ENCODE measurements around the gene CCDC91. TPM values are rescaled to one million over a fixed set of nuclear protein-coding genes. Genes with fewer than 3 reads are reported as not detected.

Gene CCDC91
- polyA plus RNA-seq, 3 donors = 6.3 to 18.1 (median 15.6) TPM

GRCh38 chr12:28409892-28410291 lies 219.6 kb downstream of the CCDC91 start:
- no peaks in the 10 kb centered on the region for H3K4me1 ChIP-seq (ENCODE audit: control insufficient read depth in 1 of 2, insufficient read depth in 2 of 2, low read length in 2 of 2)
- no peaks in the 10 kb centered on the region for H3K27me3 ChIP-seq (ENCODE audit: control insufficient read depth in 2 of 2, insufficient read depth in 2 of 2, low read length in 2 of 2)
- DNase-seq = no peak
- Mint-ChIP-seq H3K36me3 (peaks cover 15 to 21% of the 10 kb centered on the region in 2 donors), H3K4me3 (no peak overlapping the region), H3K9me3 (peaks cover 2 to 11% (median 5%) of the 10 kb centered on the region in 7 donors), H3K27me3 (ENCODE audit: low read depth in 3 of 3) (no peaks in the 10 kb centered on the region), H3K27ac (no peak overlapping the region), H3K4me1 (no peaks in the 10 kb centered on the region)
- no peaks in the 10 kb centered on the region for H4K20me1 ChIP-seq (ENCODE audit: insufficient read depth, low read length)
- no peak for TF ChIP-seq CTCF (IDR thresholded peaks at IDR 0.05)
- no peak overlapping the region for H2AFZ ChIP-seq (ENCODE audit: insufficient read depth, low read depth, low read length, poor library complexity, severe bottlenecking)
- WGBS (ENCODE audit: insufficient coverage) = no CpG with 5 or more reads among the region's 1 CpG
- no peaks in the 10 kb centered on the region for H3K79me2 ChIP-seq (ENCODE audit: insufficient read depth, low read length)
- intact Hi-C loops (cut with micrococcal nuclease) = no loop called here
- no peak overlapping the region for H3K4me3 ChIP-seq (replicated peaks in 1 of 3; ENCODE audit: low read depth in 2 of 3, low read length in 3 of 3)
- no peak overlapping the region for H3K27ac ChIP-seq (ENCODE audit: low read depth in 1 of 2, low read length in 2 of 2)
- no peak overlapping the region for H3K4me2 ChIP-seq (replicated peaks; ENCODE audit: extremely low read depth, low read length, poor library complexity, severe bottlenecking)
- H3K9ac ChIP-seq (ENCODE audit: insufficient read depth, low read length, poor library complexity, severe bottlenecking) = no peak overlapping the region
- no peaks in the 10 kb centered on the region for H3K9me3 ChIP-seq (replicated peaks in 1 of 2; ENCODE audit: control insufficient read depth in 1 of 2, insufficient read depth in 1 of 2, low read length in 2 of 2)
- peaks cover 0 to 9% of the 10 kb centered on the region in 2 donors for H3K36me3 ChIP-seq (replicated peaks in 1 of 2; ENCODE audit: control insufficient read depth in 1 of 2, insufficient read depth in 2 of 2, low read length in 2 of 2)

- no peak overlapping the region for H3K4me2 ChIP-seq (replicated peaks; ENCODE audit: extremely low read depth, low read length, poor library complexity, severe bottlenecking)
- Mint-ChIP-seq H3K27me3 (ENCODE audit: low read depth in 3 of 3) (no peaks in the 10 kb centered on the region), H3K36me3 (peaks cover 7 to 10% of the 10 kb centered on the region in 2 donors), H3K9me3 (peaks cover 2 to 10% (median 6%) of the 10 kb centered on the region in 7 donors), H3K4me3 (no peak overlapping the region), H3K27ac (no peak overlapping the region), H3K4me1 (no peaks in the 10 kb centered on the region)
- no peak for TF ChIP-seq CTCF (IDR thresholded peaks at IDR 0.05)
- DNase-seq = no peak
- intact Hi-C loops (cut with micrococcal nuclease) = no loop called here
- H3K9ac ChIP-seq (ENCODE audit: insufficient read depth, low read length, poor library complexity, severe bottlenecking) = no peak overlapping the region
- no peaks in the 10 kb centered on the region for H3K4me1 ChIP-seq (ENCODE audit: control insufficient read depth in 1 of 2, insufficient read depth in 2 of 2, low read length in 2 of 2)
- no peaks in the 10 kb centered on the region for H3K27me3 ChIP-seq (ENCODE audit: control insufficient read depth in 2 of 2, insufficient read depth in 2 of 2, low read length in 2 of 2)
- H3K36me3 ChIP-seq (replicated peaks in 1 of 2; ENCODE audit: control insufficient read depth in 1 of 2, insufficient read depth in 2 of 2, low read length in 2 of 2) = peaks cover 0 to 9% of the 10 kb centered on the region in 2 donors
- H3K79me2 ChIP-seq (ENCODE audit: insufficient read depth, low read length) = no peaks in the 10 kb centered on the region
- WGBS (ENCODE audit: insufficient coverage) = no CpG with 5 or more reads among the region's 6 CpGs
- no peaks in the 10 kb centered on the region for H3K9me3 ChIP-seq (replicated peaks in 1 of 2; ENCODE audit: control insufficient read depth in 1 of 2, insufficient read depth in 1 of 2, low read length in 2 of 2)
- H2AFZ ChIP-seq (ENCODE audit: insufficient read depth, low read depth, low read length, poor library complexity, severe bottlenecking) = no peak overlapping the region
- H4K20me1 ChIP-seq (ENCODE audit: insufficient read depth, low read length) = no peaks in the 10 kb centered on the region
- no peak overlapping the region for H3K27ac ChIP-seq (ENCODE audit: low read depth in 1 of 2, low read length in 2 of 2)
- H3K4me3 ChIP-seq (replicated peaks in 1 of 3; ENCODE audit: low read depth in 2 of 3, low read length in 3 of 3) = no peak overlapping the region
Measured at GRCh38 chr12:28413460-28414109, 223.3 kb downstream of the CCDC91 start.

Data from CD14-positive monocyte (primary cell).